ENCODE measurements around the gene ENTPD1. TPM values are rescaled to one million over a fixed set of nuclear protein-coding genes. Genes with fewer than 3 reads are reported as not detected.

ENTPD1 gene
- total and polyA plus RNA-seq, 9 of the 15 experiments (the other 6 are each of a cell fraction or from before 2014, with no cell fraction given) = 0.07 to 1.5 (median 0.37) TPM

- TF ChIP-seq ZNF584 (CRISPR knock-in tag; IDR thresholded peaks at IDR 0.05; ENCODE audit: low read depth) = no peak
- no peak for TF ChIP-seq ZNF766 (CRISPR knock-in tag; conservative IDR thresholded peaks at IDR 0.05)
- TF ChIP-seq PATZ1 (CRISPR knock-in tag; IDR thresholded peaks at IDR 0.05; ENCODE audit: borderline replicate concordance) = no peak
- no peak for TF ChIP-seq ZNF253 (CRISPR knock-in tag; conservative IDR thresholded peaks at IDR 0.05)
- no peak for TF ChIP-seq RFX5 (IDR thresholded peaks at IDR 0.05; ENCODE audit: low read depth, low read length)
- TF ChIP-seq EZH2 (IDR thresholded peaks at IDR 0.05; ENCODE audit: borderline replicate concordance, low read depth, low read length) = no peak
- peak; percentile 88 for TF ChIP-seq HCFC1 (IDR thresholded peaks at IDR 0.05; ENCODE audit: low read depth, low read length)
- TF ChIP-seq RBBP5 (IDR thresholded peaks at IDR 0.05; ENCODE audit: borderline replicate concordance, insufficient read depth, low read length, poor library complexity, severe bottlenecking) = peak; percentile 66
- TF ChIP-seq, protein P1, sequence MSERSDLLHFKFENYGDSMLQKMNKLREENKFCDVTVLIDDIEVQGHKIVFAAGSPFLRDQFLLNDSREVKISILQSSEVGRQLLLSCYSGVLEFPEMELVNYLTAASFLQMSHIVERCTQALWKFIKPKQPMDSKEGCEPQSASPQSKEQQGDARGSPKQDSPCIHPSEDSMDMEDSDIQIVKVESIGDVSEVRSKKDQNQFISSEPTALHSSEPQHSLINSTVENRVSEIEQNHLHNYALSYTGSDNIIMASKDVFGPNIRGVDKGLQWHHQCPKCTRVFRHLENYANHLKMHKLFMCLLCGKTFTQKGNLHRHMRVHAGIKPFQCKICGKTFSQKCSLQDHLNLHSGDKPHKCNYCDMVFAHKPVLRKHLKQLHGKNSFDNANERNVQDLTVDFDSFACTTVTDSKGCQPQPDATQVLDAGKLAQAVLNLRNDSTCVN (CRISPR knock-in tag; IDR thresholded peaks at IDR 0.05) = no peak
- no peak for TF ChIP-seq ARID3A (IDR thresholded peaks at IDR 0.05; ENCODE audit: borderline replicate concordance, low read depth, low read length)
- no peak for TF ChIP-seq KLF10 (CRISPR knock-in tag; IDR thresholded peaks at IDR 0.05)
- TF ChIP-seq POLR2AphosphoS2 (IDR thresholded peaks at IDR 0.05; ENCODE audit: low read length) = no peak
- peak; percentile 65 for TF ChIP-seq CXXC5 (CRISPR knock-in tag; IDR thresholded peaks at IDR 0.05)
- TF ChIP-seq, protein P2, sequence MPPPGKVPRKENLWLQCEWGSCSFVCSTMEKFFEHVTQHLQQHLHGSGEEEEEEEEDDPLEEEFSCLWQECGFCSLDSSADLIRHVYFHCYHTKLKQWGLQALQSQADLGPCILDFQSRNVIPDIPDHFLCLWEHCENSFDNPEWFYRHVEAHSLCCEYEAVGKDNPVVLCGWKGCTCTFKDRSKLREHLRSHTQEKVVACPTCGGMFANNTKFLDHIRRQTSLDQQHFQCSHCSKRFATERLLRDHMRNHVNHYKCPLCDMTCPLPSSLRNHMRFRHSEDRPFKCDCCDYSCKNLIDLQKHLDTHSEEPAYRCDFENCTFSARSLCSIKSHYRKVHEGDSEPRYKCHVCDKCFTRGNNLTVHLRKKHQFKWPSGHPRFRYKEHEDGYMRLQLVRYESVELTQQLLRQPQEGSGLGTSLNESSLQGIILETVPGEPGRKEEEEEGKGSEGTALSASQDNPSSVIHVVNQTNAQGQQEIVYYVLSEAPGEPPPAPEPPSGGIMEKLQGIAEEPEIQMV (tag; conservative IDR thresholded peaks at IDR 0.05; ENCODE audit: low read depth) = no peak
- no peak for TF ChIP-seq ARID2 (IDR thresholded peaks at IDR 0.05)
- TF ChIP-seq SMAD4 (CRISPR knock-in tag; conservative IDR thresholded peaks at IDR 0.05) = no peak
- TF ChIP-seq GTF2A2 (tag; IDR thresholded peaks at IDR 0.05) = no peak
- TF ChIP-seq, protein P3, sequence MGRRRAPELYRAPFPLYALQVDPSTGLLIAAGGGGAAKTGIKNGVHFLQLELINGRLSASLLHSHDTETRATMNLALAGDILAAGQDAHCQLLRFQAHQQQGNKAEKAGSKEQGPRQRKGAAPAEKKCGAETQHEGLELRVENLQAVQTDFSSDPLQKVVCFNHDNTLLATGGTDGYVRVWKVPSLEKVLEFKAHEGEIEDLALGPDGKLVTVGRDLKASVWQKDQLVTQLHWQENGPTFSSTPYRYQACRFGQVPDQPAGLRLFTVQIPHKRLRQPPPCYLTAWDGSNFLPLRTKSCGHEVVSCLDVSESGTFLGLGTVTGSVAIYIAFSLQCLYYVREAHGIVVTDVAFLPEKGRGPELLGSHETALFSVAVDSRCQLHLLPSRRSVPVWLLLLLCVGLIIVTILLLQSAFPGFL (CRISPR knock-in tag; IDR thresholded peaks at IDR 0.05) = peak; percentile 35; the same call in 1 of the 2 replicates
These were observed 151.7 kb downstream of the ENTPD1 start, which contains the start of gene CC2D2B (continued) for GRCh38 chr10:95907456-95908253.

All from K562 (cell line).